Choroid plexus epithelial cell (primary cell): Measurements from ENCODE around the gene NELL1.

Experiments used
- DNase-seq: peaks from one replicate; pipeline ENCODE4 v3.0.0-alpha.2; 2010; ENCODE audit warnings: low read depth
- H3K4me3 ChIP-seq: 2 replicates; pipeline ENCODE4 v1.5.1; 2011; ENCODE audit warnings: low read depth, mild to moderate bottlenecking, control low read depth, low read length, moderate library complexity
- CTCF ChIP-seq: conservative IDR thresholded peaks from 2 replicates; pipeline ENCODE4 v1.5.1; 2011; ENCODE audit warnings: low read depth, mild to moderate bottlenecking, control low read depth, inconsistent platforms, low read length, moderate library complexity

NELL1 gene

GRCh38 chr11:20824773-20825172 lies 155.4 kb downstream of the NELL1 start:
- no peak overlapping the region for H3K4me3 ChIP-seq
- no peak for DNase-seq
- no peak for TF ChIP-seq CTCF

GRCh38 chr11:20835561-20835960 lies 166.2 kb downstream of the NELL1 start:
- DNase-seq: no peak
- no peak for TF ChIP-seq CTCF
- H3K4me3 ChIP-seq: no peak overlapping the region

GRCh38 chr11:20839231-20839630 lies 169.8 kb downstream of the NELL1 start:
- TF ChIP-seq CTCF: no peak

GRCh38 chr11:20840341-20840740 lies 171.0 kb downstream of the NELL1 start:
- DNase-seq: no peak
- no peak overlapping the region for H3K4me3 ChIP-seq
- TF ChIP-seq CTCF: no peak

More at GRCh38 chr11:20839231-20839630, 169.8 kb downstream of the NELL1 start:
- DNase-seq: no peak
- H3K4me3 ChIP-seq: no peak overlapping the region

GRCh38 chr11:20844216-20844615 lies 174.8 kb downstream of the NELL1 start:
- DNase-seq: no peak
- TF ChIP-seq CTCF: no peak
- H3K4me3 ChIP-seq: no peak overlapping the region

GRCh38 chr11:20844630-20845029 lies 175.2 kb downstream of the NELL1 start:
- DNase-seq: no peak
- no peak for TF ChIP-seq CTCF
- no peak overlapping the region for H3K4me3 ChIP-seq

GRCh38 chr11:20854215-20854955 lies 185.0 kb downstream of the NELL1 start:
- no peak for DNase-seq
- H3K4me3 ChIP-seq: no peak overlapping the region
- TF ChIP-seq CTCF: no peak
